GM12878 (cell line): ENCODE results near the gene ASS1. TPM values are rescaled to one million over a fixed set of nuclear protein-coding genes. Genes with fewer than 3 reads are reported as not detected.

Source experiments
- ATAC-seq: fragments of 200-7000 bp; cut with Tn5 transposase; 3 replicates; pipeline ENCODE4 v1.9.1; 2020; ENCODE audit warnings: mild to moderate bottlenecking, moderate library complexity
- BruUV-seq: library from RNA; stranded (reverse); fragments of 400-500 nt; replicated peaks from 2 replicates; lab custom pipeline; 2021; lab: Mats Ljungman, UMichigan
- CTCF ChIA-PET: fragments of 300-600 bp; sonication (Branson Sonifier 250); formaldehyde crosslinking; extraction: SDS; loops from one replicate; lab custom pipeline; 2021; ENCODE audit warnings: inconsistent platforms; lab: Yijun Ruan, JAX
- POLR2A ChIA-PET: fragments of 350-600 bp; formaldehyde crosslinking; extraction: SDS; loops from one replicate; lab custom pipeline; 2021; ENCODE audit warnings: inconsistent platforms; lab: Charles Lee
- RAD21 ChIA-PET: fragments of 300-600 bp; sonication (Branson Sonifier 250); formaldehyde crosslinking; loops from one replicate; lab custom pipeline; 2023; ENCODE audit warnings: antibody characterized with exemption; ENCODE audit not compliant: unreplicated experiment; lab: Charles Lee
- SMC1A ChIA-PET: fragments of 300-600 bp; sonication (Branson Sonifier 250); formaldehyde crosslinking; loops from one replicate; lab custom pipeline; 2023; ENCODE audit not compliant: unreplicated experiment, uncharacterized antibody; lab: Charles Lee
- DNase-seq: peaks from one replicate; pipeline ENCODE4 v3.0.0-alpha.2; 2011; ENCODE audit warnings: low read depth, low spot score
- FAIRE-seq: peaks from 3 replicates; lab custom pipeline; 2011; peaks lifted over from hg19 to GRCh38; lab: Jason Lieb, UNC
- H2AFZ ChIP-seq: 2 replicates; pipeline ENCODE4 v1.6.0; 2011; ENCODE audit warnings: low read depth, low read length, control low read depth; ENCODE audit not compliant: control insufficient read depth
- H3K27ac ChIP-seq: 2 replicates; pipeline ENCODE4 v1.5.1; 2011; ENCODE audit warnings: control low read depth; ENCODE audit not compliant: control insufficient read depth, insufficient read depth
- H3K27me3 ChIP-seq, 2 experiments: replicated peaks in 1 of 2; 2 replicates each; pipeline versions ENCODE4 v1.6.0 to v1.6.1; 2011; ENCODE audit warnings: low read length in 1 of 2; ENCODE audit not compliant: control insufficient read depth in 2 of 2, insufficient read depth in 2 of 2
- H3K36me3 ChIP-seq, 2 experiments: 2 replicates each; pipeline ENCODE4 v1.5.1; 2011; ENCODE audit warnings: low read length in 1 of 2; ENCODE audit not compliant: control insufficient read depth in 2 of 2, insufficient read depth in 2 of 2
- H3K4me1 ChIP-seq: 2 replicates; pipeline ENCODE4 v1.6.1; 2011; ENCODE audit warnings: mild to moderate bottlenecking, low read length, moderate library complexity, mixed read lengths; ENCODE audit not compliant: control insufficient read depth, insufficient read depth
- H3K4me2 ChIP-seq: 2 replicates; pipeline ENCODE4 v1.6.0; 2011; ENCODE audit warnings: control low read depth; ENCODE audit not compliant: control insufficient read depth, insufficient read depth
- H3K4me3 ChIP-seq: fragments of 200-600 bp; sonication (generic); 2 replicates; pipeline ENCODE4 v1.5.1; 2016
- H3K79me2 ChIP-seq: 2 replicates; pipeline ENCODE4 v1.6.0; 2011; ENCODE audit warnings: low read length; ENCODE audit not compliant: control insufficient read depth, insufficient read depth
- H3K9ac ChIP-seq: 2 replicates; pipeline ENCODE4 v1.8.0; 2011; ENCODE audit warnings: low read length, control low read depth, mixed read lengths; ENCODE audit not compliant: control insufficient read depth, insufficient read depth
- H3K9me3 ChIP-seq: replicated peaks from 3 replicates; pipeline ENCODE4 v1.5.1; 2011; ENCODE audit warnings: mild to moderate bottlenecking, low read length; ENCODE audit not compliant: control insufficient read depth, insufficient read depth
- H4K20me1 ChIP-seq: 2 replicates; pipeline ENCODE4 v1.6.0; 2011; ENCODE audit not compliant: control insufficient read depth, insufficient read depth
- ASH2L ChIP-seq: fragments of 300-600, 200-600 bp; sonication (generic); IDR thresholded peaks from 2 replicates; pipeline ENCODE4 v1.6.1; 2017; ENCODE audit warnings: low read depth, mild to moderate bottlenecking, borderline replicate concordance
- EGR1 ChIP-seq, 2 experiments: IDR thresholded peaks; 1 replicate in 1 of 2; 2 replicates in 1 of 2; pipeline ENCODE4 v1.6.1; 2011 to 2012; ENCODE audit warnings: low read depth in 2 of 2, low read length in 2 of 2, borderline replicate concordance in 1 of 2, mild to moderate bottlenecking in 1 of 2, moderate library complexity in 1 of 2
- ESRRA ChIP-seq: IDR thresholded peaks from 2 replicates; pipeline ENCODE4 v1.6.1; 2012; ENCODE audit warnings: mild to moderate bottlenecking, low read length, improper control_type of control experiment
- FOXM1 ChIP-seq: IDR thresholded peaks from 2 replicates; pipeline ENCODE4 v1.6.1; 2012; ENCODE audit warnings: low read depth, mild to moderate bottlenecking, inconsistent platforms, low read length, moderate library complexity
- LARP7 ChIP-seq: fragments of 450-650 bp; IDR thresholded peaks from 2 replicates; pipeline ENCODE4 v1.6.1; 2017; ENCODE audit warnings: mild to moderate bottlenecking
- MEF2B ChIP-seq: fragments of 450-650 bp; IDR thresholded peaks from 2 replicates; pipeline ENCODE4 v1.6.1; 2018; ENCODE audit warnings: mild to moderate bottlenecking, moderate library complexity; ENCODE audit not compliant: partially characterized antibody, poor library complexity, severe bottlenecking
- POLR2AphosphoS5 ChIP-seq: IDR thresholded peaks from 2 replicates; pipeline ENCODE4 v1.6.1; 2011; ENCODE audit warnings: mild to moderate bottlenecking, low read length, inconsistent platforms
- SUPT20H ChIP-seq: IDR thresholded peaks from 2 replicates; pipeline ENCODE4 v1.6.1; 2011; ENCODE audit warnings: low read depth, mild to moderate bottlenecking, low read length, moderate library complexity, borderline replicate concordance; ENCODE audit not compliant: control insufficient read depth
- YBX1 ChIP-seq: fragments of 450-650 bp; IDR thresholded peaks from 2 replicates; pipeline ENCODE4 v1.6.1; 2016; ENCODE audit warnings: antibody characterized with exemption
- WGBS: methylation state at CpG from one replicate; pipeline ENCODE4 v1.1.6; 2016; ENCODE audit warnings: low lambda C conversion rate; ENCODE audit not compliant: insufficient replicate concordance, insufficient coverage; ENCODE audit errors: missing lambda C conversion rate; 5-methylcytosine and 5-hydroxymethylcytosine counted together
- in situ Hi-C: fragments of 300-500 bp; cut with MboI; formaldehyde crosslinking; loops from 9 replicates; pipeline ENCODE4 v1.14.3; 2018; ENCODE audit warnings: mixed read lengths
- intact Hi-C: fragments of 100-400 bp; cut with micrococcal nuclease; formaldehyde crosslinking; loops from one replicate; pipeline ENCODE4 v1.14.2; 2022; ENCODE audit not compliant: unreplicated experiment
- polyA plus RNA-seq, 11 experiments: library from polyadenylated mRNA; depleted of rRNA in 4 of 11; unstranded in 6 of 11; stranded (reverse) in 5 of 11; fragments of >200 nt; fragmentation: Nextera tagmentation in 4 of 11; fragmentation: Illumina TruSeq in 1 of 11; extraction: Ambion mirVana in 4 of 11; extraction: Trizol in 1 of 11; gene quantifications; 1 replicate in 1 of 11; 2 replicates in 10 of 11; pipeline versions ENCODE4 v1.2.1 to v1.2.3, GENCODE V29; 2011 to 2016; ENCODE audit warnings: inconsistent platforms in 2 of 11, missing spikeins in 2 of 11, low read depth in 1 of 11
- total RNA-seq, 4 experiments: library from RNA; depleted of rRNA in 3 of 4; stranded (reverse); fragments of >200 nt in 3 of 4; fragmentation: Illumina TruSeq in 1 of 4; extraction: Trizol in 1 of 4; gene quantifications; 2 replicates each; pipeline versions ENCODE4 v1.2.1 to v1.2.3, GENCODE V29; 2013 to 2021
- TF ChIP-seq, protein P1 (sequence below): fragments of 450-650 bp; IDR thresholded peaks from 2 replicates; pipeline ENCODE4 v1.6.1; 2017; ENCODE audit warnings: mild to moderate bottlenecking, moderate library complexity
- TF ChIP-seq, protein P2 (sequence below): fragments of 150-350 bp; IDR thresholded peaks from 2 replicates; pipeline ENCODE4 v1.6.1; 2016; ENCODE audit warnings: low read depth, low read length
- TF ChIP-seq, protein P3 (sequence below): fragments of 450-650 bp; conservative IDR thresholded peaks from 2 replicates; pipeline ENCODE4 v1.6.1; 2017; ENCODE audit warnings: mild to moderate bottlenecking, moderate library complexity

The ASS1 gene
- total and polyA plus RNA-seq, 10 of the 15 experiments (the other 5 are each of a cell fraction or from before 2014, with no cell fraction given): 0.10 to 6.1 (median 0.28) TPM; not detected in 3

DNA sequence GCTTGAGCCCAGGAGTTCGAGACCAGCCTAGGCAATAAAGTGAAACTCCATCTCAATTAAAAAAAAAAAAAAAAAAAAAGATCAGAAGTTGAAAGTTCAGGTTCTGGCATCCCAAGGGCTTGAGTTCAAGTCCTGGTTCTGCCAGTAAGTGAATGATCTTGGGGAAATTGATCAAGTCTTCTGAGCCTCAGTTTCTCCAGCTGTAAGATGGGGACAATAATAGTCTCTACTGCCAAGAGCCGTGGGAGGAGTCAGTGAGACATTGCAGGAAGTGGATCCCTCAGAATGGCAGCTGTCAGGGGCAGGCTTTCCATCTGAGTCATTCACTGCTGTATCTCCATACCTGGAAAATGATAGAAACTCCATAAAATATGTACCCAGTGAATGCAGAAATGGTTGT, 96.8 kb downstream of the ASS1 start:
- Histone ChIP-seq H3K4me1 (no peaks in the 10 kb centered on the region), H2AFZ (no peak overlapping the region), H3K27me3 (peaks cover 2 to 3% of the 10 kb centered on the region in 2 experiments; a peak in 3 of 4 replicates), H3K36me3 (no peaks in the 10 kb centered on the region), H3K4me3 (no peak overlapping the region), H3K79me2 (no peaks in the 10 kb centered on the region), H4K20me1 (no peaks in the 10 kb centered on the region), H3K4me2 (no peak overlapping the region), H3K9ac (no peak overlapping the region), H3K9me3 (no peaks in the 10 kb centered on the region), H3K27ac (no peak overlapping the region)
- ChIA-PET CTCF (interaction anchor here (0.7 kb wide), 1 partner anchor 1349 kb away, joined by 3 read pairs; no protein-coding TSS in a partner anchor), RAD21 (no interaction called here), SMC1A (no interaction called here), POLR2A (interaction anchor here (0.7 kb wide), 1 partner anchor 38 kb away, joined by 3 read pairs; the partner anchor contains the start of gene FUBP3)
- intact Hi-C loops (no loop called here), in situ Hi-C loops (no loop called here)
- no TSS peak for BruUV-seq
- no peak for ATAC-seq
- no peak for FAIRE-seq
- DNase-seq: no peak
- WGBS: 8% methylated on average over 1 of the region's 2 CpGs
- no peak for TF ChIP-seq YBX1
- TF ChIP-seq LARP7: no peak
- TF ChIP-seq, protein P1, sequence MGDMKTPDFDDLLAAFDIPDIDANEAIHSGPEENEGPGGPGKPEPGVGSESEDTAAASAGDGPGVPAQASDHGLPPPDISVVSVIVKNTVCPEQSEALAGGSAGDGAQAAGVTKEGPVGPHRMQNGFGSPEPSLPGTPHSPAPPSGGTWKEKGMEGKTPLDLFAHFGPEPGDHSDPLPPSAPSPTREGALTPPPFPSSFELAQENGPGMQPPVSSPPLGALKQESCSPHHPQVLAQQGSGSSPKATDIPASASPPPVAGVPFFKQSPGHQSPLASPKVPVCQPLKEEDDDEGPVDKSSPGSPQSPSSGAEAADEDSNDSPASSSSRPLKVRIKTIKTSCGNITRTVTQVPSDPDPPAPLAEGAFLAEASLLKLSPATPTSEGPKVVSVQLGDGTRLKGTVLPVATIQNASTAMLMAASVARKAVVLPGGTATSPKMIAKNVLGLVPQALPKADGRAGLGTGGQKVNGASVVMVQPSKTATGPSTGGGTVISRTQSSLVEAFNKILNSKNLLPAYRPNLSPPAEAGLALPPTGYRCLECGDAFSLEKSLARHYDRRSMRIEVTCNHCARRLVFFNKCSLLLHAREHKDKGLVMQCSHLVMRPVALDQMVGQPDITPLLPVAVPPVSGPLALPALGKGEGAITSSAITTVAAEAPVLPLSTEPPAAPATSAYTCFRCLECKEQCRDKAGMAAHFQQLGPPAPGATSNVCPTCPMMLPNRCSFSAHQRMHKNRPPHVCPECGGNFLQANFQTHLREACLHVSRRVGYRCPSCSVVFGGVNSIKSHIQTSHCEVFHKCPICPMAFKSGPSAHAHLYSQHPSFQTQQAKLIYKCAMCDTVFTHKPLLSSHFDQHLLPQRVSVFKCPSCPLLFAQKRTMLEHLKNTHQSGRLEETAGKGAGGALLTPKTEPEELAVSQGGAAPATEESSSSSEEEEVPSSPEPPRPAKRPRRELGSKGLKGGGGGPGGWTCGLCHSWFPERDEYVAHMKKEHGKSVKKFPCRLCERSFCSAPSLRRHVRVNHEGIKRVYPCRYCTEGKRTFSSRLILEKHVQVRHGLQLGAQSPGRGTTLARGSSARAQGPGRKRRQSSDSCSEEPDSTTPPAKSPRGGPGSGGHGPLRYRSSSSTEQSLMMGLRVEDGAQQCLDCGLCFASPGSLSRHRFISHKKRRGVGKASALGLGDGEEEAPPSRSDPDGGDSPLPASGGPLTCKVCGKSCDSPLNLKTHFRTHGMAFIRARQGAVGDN: no peak
- TF ChIP-seq ESRRA: no peak
- no peak for TF ChIP-seq POLR2AphosphoS5
- TF ChIP-seq, protein P2, sequence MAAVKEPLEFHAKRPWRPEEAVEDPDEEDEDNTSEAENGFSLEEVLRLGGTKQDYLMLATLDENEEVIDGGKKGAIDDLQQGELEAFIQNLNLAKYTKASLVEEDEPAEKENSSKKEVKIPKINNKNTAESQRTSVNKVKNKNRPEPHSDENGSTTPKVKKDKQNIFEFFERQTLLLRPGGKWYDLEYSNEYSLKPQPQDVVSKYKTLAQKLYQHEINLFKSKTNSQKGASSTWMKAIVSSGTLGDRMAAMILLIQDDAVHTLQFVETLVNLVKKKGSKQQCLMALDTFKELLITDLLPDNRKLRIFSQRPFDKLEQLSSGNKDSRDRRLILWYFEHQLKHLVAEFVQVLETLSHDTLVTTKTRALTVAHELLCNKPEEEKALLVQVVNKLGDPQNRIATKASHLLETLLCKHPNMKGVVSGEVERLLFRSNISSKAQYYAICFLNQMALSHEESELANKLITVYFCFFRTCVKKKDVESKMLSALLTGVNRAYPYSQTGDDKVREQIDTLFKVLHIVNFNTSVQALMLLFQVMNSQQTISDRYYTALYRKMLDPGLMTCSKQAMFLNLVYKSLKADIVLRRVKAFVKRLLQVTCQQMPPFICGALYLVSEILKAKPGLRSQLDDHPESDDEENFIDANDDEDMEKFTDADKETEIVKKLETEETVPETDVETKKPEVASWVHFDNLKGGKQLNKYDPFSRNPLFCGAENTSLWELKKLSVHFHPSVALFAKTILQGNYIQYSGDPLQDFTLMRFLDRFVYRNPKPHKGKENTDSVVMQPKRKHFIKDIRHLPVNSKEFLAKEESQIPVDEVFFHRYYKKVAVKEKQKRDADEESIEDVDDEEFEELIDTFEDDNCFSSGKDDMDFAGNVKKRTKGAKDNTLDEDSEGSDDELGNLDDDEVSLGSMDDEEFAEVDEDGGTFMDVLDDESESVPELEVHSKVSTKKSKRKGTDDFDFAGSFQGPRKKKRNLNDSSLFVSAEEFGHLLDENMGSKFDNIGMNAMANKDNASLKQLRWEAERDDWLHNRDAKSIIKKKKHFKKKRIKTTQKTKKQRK: no peak
- TF ChIP-seq MEF2B: no peak
- TF ChIP-seq FOXM1: no peak
- TF ChIP-seq, protein P3, sequence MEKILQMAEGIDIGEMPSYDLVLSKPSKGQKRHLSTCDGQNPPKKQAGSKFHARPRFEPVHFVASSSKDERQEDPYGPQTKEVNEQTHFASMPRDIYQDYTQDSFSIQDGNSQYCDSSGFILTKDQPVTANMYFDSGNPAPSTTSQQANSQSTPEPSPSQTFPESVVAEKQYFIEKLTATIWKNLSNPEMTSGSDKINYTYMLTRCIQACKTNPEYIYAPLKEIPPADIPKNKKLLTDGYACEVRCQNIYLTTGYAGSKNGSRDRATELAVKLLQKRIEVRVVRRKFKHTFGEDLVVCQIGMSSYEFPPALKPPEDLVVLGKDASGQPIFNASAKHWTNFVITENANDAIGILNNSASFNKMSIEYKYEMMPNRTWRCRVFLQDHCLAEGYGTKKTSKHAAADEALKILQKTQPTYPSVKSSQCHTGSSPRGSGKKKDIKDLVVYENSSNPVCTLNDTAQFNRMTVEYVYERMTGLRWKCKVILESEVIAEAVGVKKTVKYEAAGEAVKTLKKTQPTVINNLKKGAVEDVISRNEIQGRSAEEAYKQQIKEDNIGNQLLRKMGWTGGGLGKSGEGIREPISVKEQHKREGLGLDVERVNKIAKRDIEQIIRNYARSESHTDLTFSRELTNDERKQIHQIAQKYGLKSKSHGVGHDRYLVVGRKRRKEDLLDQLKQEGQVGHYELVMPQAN: no peak
- TF ChIP-seq ASH2L: no peak
- TF ChIP-seq EGR1 (IDR thresholded peaks at IDR 0.05; ENCODE audit: borderline replicate concordance in 1 of 2, low read depth in 2 of 2, low read length in 2 of 2): no peak
- no peak for TF ChIP-seq SUPT20H
